HPDE6-E6E7 (cell line): ENCODE results near the gene CDH5.

Experiments
- DNase-seq: peaks from one replicate; pipeline ENCODE4 v3.0.0; 2011; ENCODE audit warnings: missing footprints; ENCODE audit errors: extremely low spot score

The CDH5 gene

DNA sequence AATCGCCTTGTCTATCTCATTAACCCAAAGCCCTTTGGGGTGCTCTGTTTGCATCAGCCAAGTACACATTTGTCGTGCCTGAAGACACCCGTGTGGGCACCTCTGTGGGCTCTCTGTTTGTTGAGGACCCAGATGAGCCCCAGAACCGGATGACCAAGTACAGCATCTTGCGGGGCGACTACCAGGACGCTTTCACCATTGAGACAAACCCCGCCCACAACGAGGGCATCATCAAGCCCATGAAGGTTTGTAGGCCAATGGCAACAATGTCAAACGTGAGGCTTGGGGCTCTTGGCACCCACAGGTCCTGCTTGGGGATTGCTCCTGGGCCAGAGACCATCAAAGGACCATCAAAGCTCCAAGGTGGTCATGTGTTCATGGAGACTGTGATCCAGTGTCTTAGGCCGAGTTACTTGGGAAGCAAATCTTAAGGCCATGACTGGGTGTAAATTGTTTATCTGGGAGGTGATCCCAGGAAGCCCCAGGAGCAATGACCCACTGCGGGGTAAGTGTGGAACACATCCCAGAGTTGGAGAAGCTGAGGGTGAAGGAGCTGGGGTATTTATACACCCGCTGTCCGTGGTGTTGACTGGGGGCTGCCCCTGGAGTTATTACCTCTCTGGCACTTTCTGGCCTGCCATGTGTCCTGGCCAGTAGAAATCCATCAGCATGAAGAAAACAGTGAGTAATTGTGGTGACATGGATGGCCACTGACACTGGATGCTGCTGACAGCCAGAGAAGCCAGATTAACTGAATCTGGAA is 24.0 kb downstream of the CDH5 start:
- DNase-seq, result no peak

DNA sequence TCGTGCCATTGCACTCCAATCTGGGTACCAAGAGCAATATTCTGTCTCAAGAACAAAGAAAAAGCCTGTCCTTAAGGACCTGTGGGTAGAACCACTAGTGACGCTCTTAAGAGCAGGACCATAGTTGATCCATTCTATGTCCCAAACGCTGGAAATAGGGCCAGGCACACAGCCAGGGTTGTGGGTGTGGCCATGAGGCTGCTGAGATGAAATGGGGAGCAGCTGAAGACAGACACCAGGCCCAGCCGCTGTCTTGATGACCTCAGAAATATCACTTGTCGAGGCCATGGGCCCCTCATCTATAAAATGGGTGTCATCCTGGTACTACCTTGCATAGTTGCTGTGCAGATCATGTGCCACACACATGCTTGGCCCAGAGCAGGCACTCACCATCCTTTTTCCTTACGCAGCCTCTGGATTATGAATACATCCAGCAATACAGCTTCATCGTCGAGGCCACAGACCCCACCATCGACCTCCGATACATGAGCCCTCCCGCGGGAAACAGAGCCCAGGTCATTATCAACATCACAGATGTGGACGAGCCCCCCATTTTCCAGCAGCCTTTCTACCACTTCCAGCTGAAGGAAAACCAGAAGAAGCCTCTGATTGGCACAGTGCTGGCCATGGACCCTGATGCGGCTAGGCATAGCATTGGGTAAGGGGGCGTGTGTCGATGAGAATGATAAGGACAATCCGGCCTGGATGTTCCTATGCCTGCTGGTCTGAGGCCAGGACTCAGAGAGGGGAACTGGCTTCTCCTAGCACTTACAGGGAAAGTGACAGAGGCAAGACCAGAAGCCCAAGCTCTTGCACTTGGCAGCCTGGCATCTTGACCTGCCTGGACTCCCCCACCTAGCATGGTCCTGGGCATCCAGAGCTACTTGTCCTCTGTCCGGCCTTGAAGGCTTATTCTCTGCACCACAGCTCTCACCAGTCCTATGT is 25.5 kb downstream of the CDH5 start:
- no peak for DNase-seq

DNA sequence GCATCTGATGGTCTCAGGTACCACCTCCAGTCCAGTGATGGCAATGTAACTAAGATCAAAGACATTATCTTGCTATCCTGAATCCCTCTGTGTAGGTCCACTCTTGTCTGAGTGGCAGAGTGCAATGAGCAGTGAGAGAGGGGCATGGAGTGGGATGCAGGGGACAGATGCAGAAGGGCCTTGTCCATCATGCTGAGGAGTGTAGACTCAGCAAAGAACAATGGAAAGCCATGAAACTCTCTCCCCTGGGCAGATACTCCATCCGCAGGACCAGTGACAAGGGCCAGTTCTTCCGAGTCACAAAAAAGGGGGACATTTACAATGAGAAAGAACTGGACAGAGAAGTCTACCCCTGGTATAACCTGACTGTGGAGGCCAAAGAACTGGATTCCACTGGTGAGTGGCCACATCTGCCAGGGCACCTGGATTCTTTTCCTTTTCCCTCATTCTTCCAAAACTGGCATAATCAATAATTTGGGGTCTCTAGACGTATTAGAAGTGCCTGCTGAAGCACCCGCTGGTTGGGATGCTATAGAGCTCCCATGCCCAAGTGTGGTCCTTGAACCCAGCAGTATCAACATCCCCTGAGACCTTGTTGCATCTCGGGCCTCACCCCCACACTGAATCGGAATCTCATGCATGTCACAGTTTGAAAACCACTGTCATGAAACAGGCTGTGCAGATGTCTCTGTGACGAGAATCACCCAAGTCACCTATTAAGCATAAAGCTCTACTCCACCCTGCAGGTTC is 29.5 kb downstream of the CDH5 start:
- no peak for DNase-seq

DNA sequence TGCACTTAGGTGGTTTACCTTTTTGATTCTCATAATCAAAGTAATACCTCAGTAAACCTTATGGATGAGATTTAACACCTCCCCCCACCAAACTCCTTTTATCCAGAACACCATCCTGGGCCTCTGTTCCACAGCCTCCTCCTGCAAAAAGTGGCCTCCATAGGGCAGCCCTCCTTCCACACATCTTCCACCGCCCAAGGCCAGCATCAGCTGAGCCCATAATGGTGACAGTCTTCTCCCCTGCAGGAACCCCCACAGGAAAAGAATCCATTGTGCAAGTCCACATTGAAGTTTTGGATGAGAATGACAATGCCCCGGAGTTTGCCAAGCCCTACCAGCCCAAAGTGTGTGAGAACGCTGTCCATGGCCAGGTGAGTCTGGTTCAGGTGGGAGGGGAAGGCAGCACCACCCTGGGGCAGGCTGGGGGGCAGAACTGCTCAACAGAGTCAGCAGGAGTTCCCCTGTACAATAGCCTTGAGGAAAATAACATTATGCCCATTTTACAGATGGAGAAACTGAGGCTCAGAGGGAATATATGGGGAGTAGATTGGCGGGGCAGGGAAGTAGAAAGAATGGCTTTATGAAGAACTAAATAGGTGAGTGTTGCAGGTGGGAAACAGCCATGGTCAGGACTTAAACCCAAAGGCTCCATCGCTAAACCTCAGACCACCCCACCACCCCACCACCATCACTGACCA is 31.4 kb downstream of the CDH5 start:
- no peak for DNase-seq

GRCh38 chr16:66399031-66399430 is 32.5 kb downstream of the CDH5 start:
- no peak for DNase-seq

GRCh38 chr16:66399930-66400329 is 33.4 kb downstream of the CDH5 start:
- no peak for DNase-seq

- DNase-seq, result no peak
Measured at GRCh38 chr16:66400503-66401380, 34.3 kb downstream of the CDH5 start.

- DNase-seq, result no peak
Measured at GRCh38 chr16:66401610-66402009, 35.1 kb downstream of the CDH5 start.

DNA sequence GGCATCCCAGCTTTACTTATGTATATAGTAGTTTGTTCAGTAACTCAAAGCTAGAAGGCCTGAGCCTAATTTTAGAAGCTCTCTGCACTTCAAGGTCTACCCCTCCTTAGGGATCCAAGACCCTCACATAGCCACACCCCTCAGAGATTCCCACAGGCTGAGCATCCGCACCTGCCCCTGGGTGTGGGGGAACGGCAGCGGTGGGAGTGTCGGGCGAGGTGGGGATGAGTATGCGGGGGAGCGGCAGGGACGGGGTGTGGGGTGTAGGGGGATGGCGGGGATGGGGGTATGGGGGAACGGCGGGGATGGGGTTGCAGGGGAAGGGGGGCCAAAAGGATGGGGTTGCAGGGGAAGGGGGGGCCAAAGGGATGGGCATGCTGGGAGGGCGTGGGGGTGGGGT is 35.7 kb downstream of the CDH5 start:
- no peak for DNase-seq

DNA sequence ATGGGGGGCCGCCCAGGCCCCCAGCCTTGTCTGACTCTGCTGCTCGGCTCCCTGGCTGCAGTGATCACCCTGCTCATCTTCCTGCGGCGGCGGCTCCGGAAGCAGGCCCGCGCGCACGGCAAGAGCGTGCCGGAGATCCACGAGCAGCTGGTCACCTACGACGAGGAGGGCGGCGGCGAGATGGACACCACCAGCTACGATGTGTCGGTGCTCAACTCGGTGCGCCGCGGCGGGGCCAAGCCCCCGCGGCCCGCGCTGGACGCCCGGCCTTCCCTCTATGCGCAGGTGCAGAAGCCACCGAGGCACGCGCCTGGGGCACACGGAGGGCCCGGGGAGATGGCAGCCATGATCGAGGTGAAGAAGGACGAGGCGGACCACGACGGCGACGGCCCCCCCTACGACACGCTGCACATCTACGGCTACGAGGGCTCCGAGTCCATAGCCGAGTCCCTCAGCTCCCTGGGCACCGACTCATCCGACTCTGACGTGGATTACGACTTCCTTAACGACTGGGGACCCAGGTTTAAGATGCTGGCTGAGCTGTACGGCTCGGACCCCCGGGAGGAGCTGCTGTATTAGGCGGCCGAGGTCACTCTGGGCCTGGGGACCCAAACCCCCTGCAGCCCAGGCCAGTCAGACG is 36.2 kb downstream of the CDH5 start:
- no peak for DNase-seq

GRCh38 chr16:66403531-66404145 is 37.1 kb downstream of the CDH5 start:
- DNase-seq, result no peak

- no peak for DNase-seq
Measured at GRCh38 chr16:66405057-66405783, 38.7 kb downstream of the CDH5 start.

- DNase-seq, result peak; percentile 90
Measured at GRCh38 chr16:66406534-66407221, 40.2 kb downstream of the CDH5 start.

DNA sequence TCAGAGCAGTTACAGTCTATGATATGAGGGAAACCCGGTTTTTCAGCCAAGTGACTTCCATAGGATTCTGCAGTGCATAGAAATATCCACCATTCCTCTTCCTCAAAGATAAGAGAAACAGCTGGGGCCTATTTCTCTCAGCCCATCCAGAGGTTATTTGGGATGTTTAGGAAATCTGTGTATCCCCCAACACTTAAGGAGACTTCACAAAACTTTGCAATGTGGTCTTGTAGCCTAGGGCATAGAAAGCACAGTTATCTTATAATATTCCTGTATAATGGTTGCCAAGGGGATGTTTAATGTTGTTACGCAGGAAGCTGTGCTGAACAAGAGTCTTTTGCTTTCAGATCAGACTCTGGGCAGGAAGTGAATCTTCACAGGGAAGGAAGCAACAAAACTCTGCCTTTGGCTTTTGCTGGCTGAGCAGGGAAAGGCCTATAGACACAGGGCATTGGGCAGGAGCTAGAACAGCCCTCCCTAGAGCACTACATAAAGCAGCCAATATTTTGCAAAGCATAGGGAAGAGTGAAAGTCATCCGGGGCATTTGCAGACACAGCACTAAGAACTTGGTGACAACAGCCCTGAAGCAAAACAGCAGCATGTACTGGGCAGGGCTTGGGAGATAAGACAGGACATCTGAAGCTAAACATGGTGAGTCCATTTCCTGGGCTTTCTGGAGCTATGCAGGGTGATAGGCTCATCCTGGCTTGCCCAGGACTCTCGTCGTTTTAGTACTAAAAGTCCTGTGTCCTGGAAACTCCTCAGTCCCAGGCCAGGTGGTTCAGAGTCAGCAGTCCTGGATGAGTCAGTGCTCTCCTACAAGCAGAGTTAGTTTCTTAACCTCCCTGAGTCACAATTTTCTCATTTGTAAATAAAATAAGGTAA is 41.9 kb downstream of the CDH5 start:
- DNase-seq, result peak; percentile 88

DNA sequence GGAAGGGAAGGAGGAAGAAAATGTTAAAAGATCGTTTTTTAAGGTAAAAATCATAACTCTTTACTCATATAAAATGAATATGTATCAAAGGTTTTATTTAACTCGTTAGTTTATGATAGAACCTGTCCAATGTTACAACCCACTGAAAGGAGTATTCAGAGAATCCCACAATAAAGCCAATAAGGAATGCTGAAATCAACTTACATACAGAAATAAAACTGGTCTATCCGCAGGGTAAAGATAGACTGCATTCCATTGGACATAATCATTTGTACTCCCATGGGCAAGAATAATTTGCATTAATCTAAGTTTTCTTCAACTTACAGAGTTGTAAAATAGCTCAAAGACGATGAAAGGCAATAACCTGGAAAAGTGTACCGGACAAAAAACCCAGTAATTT is 42.7 kb downstream of the CDH5 start:
- DNase-seq, result no peak

- no peak for DNase-seq
Measured at GRCh38 chr16:66412182-66412581, 45.7 kb downstream of the CDH5 start.

DNA sequence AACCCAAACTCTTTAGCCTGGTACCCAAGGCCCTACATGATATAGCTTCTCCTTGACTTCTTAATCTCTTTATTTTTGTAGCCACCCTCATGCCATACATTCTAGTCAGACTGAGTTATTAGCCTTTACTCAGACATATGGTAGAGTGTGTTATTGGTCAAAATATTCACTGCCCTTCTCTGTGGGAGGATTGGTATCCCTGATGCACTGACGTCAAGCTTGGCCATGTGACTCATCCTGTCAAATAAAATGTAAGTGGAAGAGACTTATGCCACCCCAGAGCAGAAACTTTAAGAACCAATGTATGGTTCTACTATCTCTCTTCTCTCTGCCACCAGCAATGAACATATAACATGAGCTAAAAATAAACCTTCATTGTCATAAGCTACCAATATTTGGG is 48.4 kb downstream of the CDH5 start:
- DNase-seq, result no peak
